GM10847 (cell line): ENCODE data around the gene EPHX1.

Source experiments
- POLR2A ChIP-seq: IDR thresholded peaks from 2 replicates; pipeline ENCODE4 v1.6.1; 2011; ENCODE audit not compliant: insufficient read length; ENCODE audit errors: extremely low read depth

Gene EPHX1

GRCh38 chr1:225877580-225877979 is 67.7 kb downstream of the EPHX1 start:
- TF ChIP-seq POLR2A: no peak

- no peak for TF ChIP-seq POLR2A
These were observed 68.4 kb downstream of the EPHX1 start for GRCh38 chr1:225878282-225878681.

- no peak for TF ChIP-seq POLR2A
These were observed 69.7 kb downstream of the EPHX1 start for GRCh38 chr1:225879521-225880221.

- TF ChIP-seq POLR2A: no peak
These were observed 70.3 kb downstream of the EPHX1 start for GRCh38 chr1:225880222-225880588.

- TF ChIP-seq POLR2A: no peak
These were observed 70.7 kb downstream of the EPHX1 start for GRCh38 chr1:225880636-225881035.

- no peak for TF ChIP-seq POLR2A
These were observed 71.4 kb downstream of the EPHX1 start for GRCh38 chr1:225881081-225881958.

- TF ChIP-seq POLR2A: peak; percentile 79
These were observed 72.2 kb downstream of the EPHX1 start, which contains the start of gene TMEM63A for GRCh38 chr1:225881959-225882693. Gene TMEM63A, minus strand, starts transcription at chr1:225882380. Its CDS starts 4,800 bp downstream, at chr1:225877580.

GRCh38 chr1:225882694-225883615 is 73.0 kb downstream of the EPHX1 start:
- no peak for TF ChIP-seq POLR2A

- no peak for TF ChIP-seq POLR2A
These were observed 73.8 kb downstream of the EPHX1 start for GRCh38 chr1:225883616-225884265.

- no peak for TF ChIP-seq POLR2A
These were observed 75.4 kb downstream of the EPHX1 start for GRCh38 chr1:225885336-225885735.

- TF ChIP-seq POLR2A: no peak
These were observed 76.5 kb downstream of the EPHX1 start for GRCh38 chr1:225886159-225887029.

GRCh38 chr1:225887030-225887314 is 77.0 kb downstream of the EPHX1 start:
- no peak for TF ChIP-seq POLR2A

GRCh38 chr1:225888289-225888897 is 78.5 kb downstream of the EPHX1 start:
- TF ChIP-seq POLR2A: no peak
